ENCODE data around the gene EEPD1.

- no peak for TF ChIP-seq CTCF (IDR thresholded peaks at IDR 0.05)
- TF ChIP-seq POLR2A (IDR thresholded peaks at IDR 0.05): no peak
These were observed 4.7 kb downstream of the EEPD1 start for GRCh38 chr7:36157527-36158320.
